SK-N-SH treated with all-trans-retinoic acid at 6 μM for 48 hours (cell line): ENCODE measurements around the gene ARPC5L.
"Not testable (repeated sequence)": the region's sequence is repeated elsewhere in the genome, so short reads cannot be mapped to it uniquely, and the experiment has no call there.

ENCODE experiments used
- ATAC-seq: fragments of 200-7000 bp; cut with Tn5 transposase; 3 replicates; pipeline ENCODE4 v1.9.1; 2020; ENCODE audit warnings: mild to moderate bottlenecking, moderate library complexity
- CREB5 ChIP-seq: fragments of 250-450 bp; sonication (Bioruptor Pico); IDR thresholded peaks from 2 replicates; pipeline ENCODE4 v1.5.1; 2020; ENCODE audit warnings: low read depth, mild to moderate bottlenecking, moderate library complexity
- CSDC2 ChIP-seq: fragments of 250-450 bp; sonication (Bioruptor Pico); IDR thresholded peaks from 2 replicates; pipeline ENCODE4 v1.5.0; 2020; ENCODE audit warnings: mild to moderate bottlenecking, moderate library complexity
- SNAI2 ChIP-seq: fragments of 250-450 bp; sonication (Bioruptor Pico); IDR thresholded peaks from 2 replicates; pipeline ENCODE4 v1.5.0; 2020; ENCODE audit warnings: mild to moderate bottlenecking, moderate library complexity
- ZNF70 ChIP-seq: fragments of 450-650 bp; formaldehyde crosslinking; IDR thresholded peaks from 2 replicates; pipeline ENCODE4 v1.5.0; 2020; ENCODE audit warnings: mild to moderate bottlenecking, moderate library complexity
- TF ChIP-seq, protein P1 (sequence below): fragments of 250-450 bp; sonication (Bioruptor Pico); IDR thresholded peaks from 2 replicates; pipeline ENCODE4 v1.8.0; 2020; ENCODE audit warnings: mild to moderate bottlenecking, moderate library complexity, borderline replicate concordance

Gene ARPC5L

DNA sequence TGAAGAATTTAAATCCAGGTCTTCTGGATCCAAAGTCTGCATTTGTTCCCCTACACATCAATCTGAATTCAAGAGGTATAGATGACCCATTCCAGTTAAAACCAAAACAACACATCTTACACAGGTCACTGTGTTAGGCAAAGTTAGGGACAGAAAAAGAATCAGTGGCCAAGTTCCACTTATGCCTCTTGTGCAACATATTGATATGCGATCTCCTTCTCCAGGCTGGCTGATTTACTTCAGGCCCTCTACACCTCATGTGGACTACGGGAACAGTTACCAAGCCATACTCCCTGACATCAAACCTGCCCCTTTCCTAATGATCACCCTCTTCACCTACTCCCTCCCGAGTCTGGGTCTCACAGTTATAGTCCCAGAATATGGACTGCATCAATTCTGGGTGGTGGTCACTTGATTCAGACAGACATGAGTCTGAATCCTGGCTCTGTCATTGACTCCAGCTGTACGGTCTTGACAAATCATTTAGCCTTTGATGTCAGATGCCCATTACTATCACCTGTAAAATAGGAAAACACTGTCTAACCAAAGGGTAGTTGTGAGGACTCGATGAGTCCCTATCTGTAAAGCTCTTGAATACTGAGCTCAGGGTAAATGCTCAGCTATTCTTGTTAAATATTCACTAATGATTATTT is 52.9 kb downstream of the ARPC5L start:
- no peak for TF ChIP-seq SNAI2
- TF ChIP-seq, protein P1, sequence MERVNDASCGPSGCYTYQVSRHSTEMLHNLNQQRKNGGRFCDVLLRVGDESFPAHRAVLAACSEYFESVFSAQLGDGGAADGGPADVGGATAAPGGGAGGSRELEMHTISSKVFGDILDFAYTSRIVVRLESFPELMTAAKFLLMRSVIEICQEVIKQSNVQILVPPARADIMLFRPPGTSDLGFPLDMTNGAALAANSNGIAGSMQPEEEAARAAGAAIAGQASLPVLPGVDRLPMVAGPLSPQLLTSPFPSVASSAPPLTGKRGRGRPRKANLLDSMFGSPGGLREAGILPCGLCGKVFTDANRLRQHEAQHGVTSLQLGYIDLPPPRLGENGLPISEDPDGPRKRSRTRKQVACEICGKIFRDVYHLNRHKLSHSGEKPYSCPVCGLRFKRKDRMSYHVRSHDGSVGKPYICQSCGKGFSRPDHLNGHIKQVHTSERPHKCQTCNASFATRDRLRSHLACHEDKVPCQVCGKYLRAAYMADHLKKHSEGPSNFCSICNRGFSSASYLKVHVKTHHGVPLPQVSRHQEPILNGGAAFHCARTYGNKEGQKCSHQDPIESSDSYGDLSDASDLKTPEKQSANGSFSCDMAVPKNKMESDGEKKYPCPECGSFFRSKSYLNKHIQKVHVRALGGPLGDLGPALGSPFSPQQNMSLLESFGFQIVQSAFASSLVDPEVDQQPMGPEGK (CRISPR knock-in tag), result no peak
- TF ChIP-seq ZNF70 (CRISPR knock-in tag), result no peak
- TF ChIP-seq CSDC2, result no peak
- TF ChIP-seq CREB5 (CRISPR knock-in tag), result no peak
- ATAC-seq, result no peak

DNA sequence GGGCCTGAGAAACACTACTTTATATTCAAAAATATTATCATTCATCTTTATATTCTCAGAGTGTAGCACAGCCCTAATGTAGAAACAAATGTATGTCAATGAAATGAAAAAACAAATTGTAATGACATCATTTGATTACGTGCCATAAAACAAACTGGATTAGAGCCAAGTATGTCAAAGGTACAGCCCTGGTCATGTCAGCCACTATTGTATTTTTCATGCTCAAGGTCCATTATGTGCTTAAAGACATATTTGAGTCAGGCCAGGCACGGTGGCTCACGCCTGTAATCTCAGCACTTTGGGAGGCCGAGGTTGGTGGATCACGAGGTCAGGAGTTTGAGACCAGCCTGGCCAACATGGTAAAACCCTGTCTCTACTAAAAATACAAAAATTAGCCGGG is 58.5 kb downstream of the ARPC5L start:
- not testable (repeated sequence) for ATAC-seq
